PC-3 (cell line): ENCODE measurements around the gene UBE2H. TPM values are rescaled to one million over a fixed set of nuclear protein-coding genes. Genes with fewer than 3 reads are reported as not detected.
"Not testable (repeated sequence)": the region's sequence is repeated elsewhere in the genome, so short reads cannot be mapped to it uniquely, and the experiment has no call there.

Source experiments
- ATAC-seq: fragments of 200-7000 bp; cut with Tn5 transposase; 2 replicates; pipeline ENCODE4 v1.9.1; 2020; ENCODE audit warnings: mild to moderate bottlenecking, moderate library complexity
- BruUV-seq: library from RNA; stranded (reverse); fragments of 400-500 nt; replicated peaks from 2 replicates; lab custom pipeline; 2021; lab: Mats Ljungman, UMichigan
- CTCF ChIA-PET: fragments of 300-600 bp; sonication (Branson Sonifier 250); formaldehyde crosslinking; loops from one replicate; lab custom pipeline; 2022; ENCODE audit warnings: antibody characterized with exemption; lab: Charles Lee
- POLR2A ChIA-PET: fragments of 300-600 bp; sonication (Branson Sonifier 250); formaldehyde crosslinking; loops from one replicate; lab custom pipeline; 2022; ENCODE audit warnings: antibody characterized with exemption; ENCODE audit not compliant: unreplicated experiment; lab: Charles Lee
- DNase-seq: peaks from one replicate; pipeline ENCODE4 v3.0.0-alpha.2; 2015
- H2AFZ ChIP-seq: fragments of 300-600 bp; sonication (generic); 2 replicates; pipeline ENCODE4 v1.6.0; 2016; ENCODE audit warnings: antibody characterized with exemption, low read length
- H3F3A ChIP-seq: fragments of 300-600 bp; sonication (generic); one replicate; pipeline ENCODE4 v1.6.0; 2017; ENCODE audit warnings: antibody characterized with exemption, low read length, control low read depth, mild to moderate bottlenecking; ENCODE audit not compliant: unreplicated experiment
- H3K27ac ChIP-seq: fragments of 300-600 bp; sonication (generic); 2 replicates; pipeline ENCODE4 v1.5.1; 2016; ENCODE audit warnings: mild to moderate bottlenecking, low read length
- H3K27me3 ChIP-seq: fragments of 300-600 bp; sonication (generic); 2 replicates; pipeline ENCODE4 v1.6.1; 2016; ENCODE audit warnings: low read length, mixed read lengths
- H3K36me3 ChIP-seq: fragments of 300-600 bp; sonication (generic); 2 replicates; pipeline ENCODE4 v1.6.1; 2016; ENCODE audit warnings: low read depth, mixed run types, low read length, mixed read lengths
- H3K4me1 ChIP-seq: fragments of 300-600 bp; sonication (generic); 2 replicates; pipeline ENCODE4 v1.5.1; 2016; ENCODE audit warnings: low read length; ENCODE audit not compliant: insufficient read depth
- H3K4me2 ChIP-seq: fragments of 300-600 bp; sonication (generic); 2 replicates; pipeline ENCODE4 v1.6.0; 2016; ENCODE audit warnings: low read length
- H3K4me3 ChIP-seq: fragments of 300-600 bp; sonication (generic); 2 replicates; pipeline ENCODE4 v1.5.1; 2016; ENCODE audit warnings: mild to moderate bottlenecking, low read length, mixed read lengths
- H3K79me2 ChIP-seq: fragments of 300-600 bp; sonication (generic); 2 replicates; pipeline ENCODE4 v1.6.1; 2017; ENCODE audit warnings: low read length, mixed read lengths
- H3K9ac ChIP-seq: fragments of 300-600 bp; sonication (generic); 2 replicates; pipeline ENCODE4 v1.6.0; 2016; ENCODE audit warnings: mild to moderate bottlenecking, low read length
- H3K9me2 ChIP-seq: fragments of 300-600 bp; sonication (generic); replicated peaks from 2 replicates; pipeline ENCODE4 v1.6.1; 2016; ENCODE audit warnings: mixed run types, low read length, mixed read lengths
- H3K9me3 ChIP-seq: fragments of 300-600 bp; sonication (generic); 2 replicates; pipeline ENCODE4 v1.6.1; 2016; ENCODE audit warnings: low read length, mixed read lengths
- H4K20me1 ChIP-seq: fragments of 300-600 bp; sonication (generic); 2 replicates; pipeline ENCODE4 v1.6.1; 2016; ENCODE audit warnings: low read length, mixed read lengths
- CTCF ChIP-seq: fragments of 300-600 bp; sonication (generic); conservative IDR thresholded peaks from 2 replicates; pipeline ENCODE4 v1.5.1; 2017; ENCODE audit warnings: antibody characterized with exemption, low read depth, mild to moderate bottlenecking, low read length
- EZH2 ChIP-seq: fragments of 300-600 bp; sonication (generic); IDR thresholded peaks from one replicate; pipeline ENCODE4 v1.6.1; 2017; ENCODE audit warnings: antibody characterized with exemption, mild to moderate bottlenecking, low read length; ENCODE audit not compliant: unreplicated experiment
- EZH2phosphoT487 ChIP-seq: fragments of 300-600 bp; sonication (generic); IDR thresholded peaks from 2 replicates; pipeline ENCODE4 v1.6.1; 2018; ENCODE audit warnings: mild to moderate bottlenecking, antibody characterized with exemption, low read length, borderline replicate concordance
- intact Hi-C: fragments of 100-400 bp; cut with micrococcal nuclease; formaldehyde crosslinking; loops from 2 replicates; pipeline ENCODE4 v1.9.0; 2023
- total RNA-seq: library from RNA; depleted of rRNA; stranded (reverse); fragments of >200 nt; gene quantifications from 2 replicates; pipeline ENCODE4 v1.2.3, GENCODE V29; 2014

UBE2H gene
- total RNA-seq, 1 experiment from 2014 or later, result 62.5 TPM

- TF ChIP-seq CTCF (no peak), EZH2 (no peak), EZH2phosphoT487 (no peak)
- Histone ChIP-seq H3K79me2 (peaks cover 9% of the 10 kb centered on the region), H3K36me3 (no peaks in the 10 kb centered on the region), H3K27me3 (no peaks in the 10 kb centered on the region), H4K20me1 (no peaks in the 10 kb centered on the region), H3K9me3 (no peaks in the 10 kb centered on the region), H3K9ac (no peak overlapping the region), H3K4me3 (no peak overlapping the region), H2AFZ (no peak overlapping the region), H3K27ac (no peak overlapping the region), H3K4me1 (no peaks in the 10 kb centered on the region; the same call in 1 of the 2 replicates), H3F3A (no peaks in the 10 kb centered on the region), H3K4me2 (no peak overlapping the region), H3K9me2 (no peaks in the 10 kb centered on the region)
- ATAC-seq (no peak), DNase-seq (no peak)
- ChIA-PET POLR2A (no interaction called here), CTCF (no interaction called here)
- BruUV-seq, result no TSS peak
- intact Hi-C loops, result no loop called here
These were observed 88.7 kb downstream of the UBE2H start for GRCh38 chr7:129864042-129864441.

- no peak for TF ChIP-seq EZH2phosphoT487
- no peak for TF ChIP-seq CTCF
- TF ChIP-seq EZH2, result no peak
- ATAC-seq, result no peak
- ChIA-PET POLR2A (no interaction called here), CTCF (no interaction called here)
- Histone ChIP-seq H3K27ac (no peak overlapping the region), H4K20me1 (no peaks in the 10 kb centered on the region), H3K79me2 (peaks cover 10% of the 10 kb centered on the region), H3K27me3 (no peaks in the 10 kb centered on the region), H3K9me2 (no peaks in the 10 kb centered on the region), H3K4me3 (no peak overlapping the region), H3K9me3 (no peaks in the 10 kb centered on the region), H3F3A (no peaks in the 10 kb centered on the region), H2AFZ (no peak overlapping the region), H3K9ac (no peak overlapping the region), H3K36me3 (no peaks in the 10 kb centered on the region), H3K4me1 (peaks cover 11% of the 10 kb centered on the region), H3K4me2 (no peak overlapping the region)
- no TSS peak for BruUV-seq
- intact Hi-C loops, result no loop called here
- no peak for DNase-seq
These were observed 90.1 kb downstream of the UBE2H start for GRCh38 chr7:129862682-129863081.

- ATAC-seq, H3K9ac ChIP-seq, H3K9me3 ChIP-seq, H3K27ac ChIP-seq, H3K4me2 ChIP-seq, H3K4me3 ChIP-seq, H3K36me3 ChIP-seq, intact Hi-C loops, H2AFZ ChIP-seq, POLR2A ChIA-PET, H3K9me2 ChIP-seq, H4K20me1 ChIP-seq, CTCF ChIA-PET, H3K27me3 ChIP-seq, H3F3A ChIP-seq, DNase-seq, BruUV-seq: not testable (repeated sequence)
- peaks cover 15% of the 10 kb centered on the region for H3K79me2 ChIP-seq
- H3K4me1 ChIP-seq, result peaks cover 12% of the 10 kb centered on the region
These were observed 92.0 kb downstream of the UBE2H start for GRCh38 chr7:129860784-129861183.
